A549 (cell line): ENCODE results near the gene DHX38.

Source experiments
- CEBPB ChIP-seq, 2 experiments: fragments of >200 bp in 1 of 2; sonication (Bioruptor Twin) in 1 of 2; formaldehyde crosslinking in 1 of 2; IDR thresholded peaks; 2 replicates each; pipeline ENCODE4 v1.6.1; 2012 to 2016
- EP300 ChIP-seq, 2 experiments: fragments of >200 bp; sonication (Bioruptor Twin); formaldehyde crosslinking; IDR thresholded peaks; 2 replicates in 1 of 2; 3 replicates in 1 of 2; pipeline ENCODE4 v1.6.1; 2016 to 2017
- HDAC2 ChIP-seq: fragments of 200-600 bp; sonication (generic); IDR thresholded peaks from 2 replicates; pipeline ENCODE4 v1.6.1; 2016
- KDM1A ChIP-seq: fragments of 200-600 bp; sonication (generic); IDR thresholded peaks from 2 replicates; pipeline ENCODE4 v1.6.1; 2016; ENCODE audit warnings: low read depth, mild to moderate bottlenecking
- KDM5A ChIP-seq: fragments of 200-600 bp; sonication (generic); IDR thresholded peaks from 2 replicates; pipeline ENCODE4 v1.6.1; 2016; ENCODE audit warnings: antibody characterized with exemption, mild to moderate bottlenecking
- MYC ChIP-seq: IDR thresholded peaks from 2 replicates; pipeline ENCODE4 v1.6.1; 2012; ENCODE audit warnings: mild to moderate bottlenecking, inconsistent platforms, low read length, improper control_type of control experiment, borderline replicate concordance
- POLR2A ChIP-seq: IDR thresholded peaks from 2 replicates; pipeline ENCODE4 v1.6.1; 2012; ENCODE audit warnings: mild to moderate bottlenecking, low read length
- RAD21 ChIP-seq, 2 experiments: fragments of >200 bp in 1 of 2; sonication (Bioruptor Twin) in 1 of 2; formaldehyde crosslinking in 1 of 2; IDR thresholded peaks in 1 of 2; conservative IDR thresholded peaks in 1 of 2; 2 replicates in 1 of 2; 3 replicates in 1 of 2; pipeline ENCODE4 v1.6.1; 2012 to 2018; ENCODE audit warnings: inconsistent platforms in 1 of 2
- RCOR1 ChIP-seq: fragments of 150-350 bp; IDR thresholded peaks from 2 replicates; pipeline ENCODE4 v1.6.1; 2014; ENCODE audit warnings: antibody characterized with exemption, low read length, low read depth
- RFX5 ChIP-seq: fragments of 450-650 bp; IDR thresholded peaks from 2 replicates; pipeline ENCODE4 v1.7.1; 2014; ENCODE audit warnings: antibody characterized with exemption, mild to moderate bottlenecking, moderate library complexity
- USF2 ChIP-seq: fragments of 450-650 bp; IDR thresholded peaks from 2 replicates; pipeline ENCODE4 v1.6.1; 2014; ENCODE audit warnings: antibody characterized with exemption
- ZSCAN20 ChIP-seq: fragments of 250-450 bp; sonication (Bioruptor Pico); IDR thresholded peaks from 2 replicates; pipeline ENCODE4 v1.8.0; 2022; ENCODE audit warnings: mild to moderate bottlenecking, moderate library complexity
- TF ChIP-seq, protein P1 (sequence below): fragments of >200 bp; sonication (Bioruptor Twin); formaldehyde crosslinking; IDR thresholded peaks from 3 replicates; pipeline ENCODE4 v1.5.1; 2016

GRCh38 chr16:72124761-72125634 is 31.4 kb downstream of the DHX38 start:
- no peak for TF ChIP-seq POLR2A
- TF ChIP-seq, protein P1, sequence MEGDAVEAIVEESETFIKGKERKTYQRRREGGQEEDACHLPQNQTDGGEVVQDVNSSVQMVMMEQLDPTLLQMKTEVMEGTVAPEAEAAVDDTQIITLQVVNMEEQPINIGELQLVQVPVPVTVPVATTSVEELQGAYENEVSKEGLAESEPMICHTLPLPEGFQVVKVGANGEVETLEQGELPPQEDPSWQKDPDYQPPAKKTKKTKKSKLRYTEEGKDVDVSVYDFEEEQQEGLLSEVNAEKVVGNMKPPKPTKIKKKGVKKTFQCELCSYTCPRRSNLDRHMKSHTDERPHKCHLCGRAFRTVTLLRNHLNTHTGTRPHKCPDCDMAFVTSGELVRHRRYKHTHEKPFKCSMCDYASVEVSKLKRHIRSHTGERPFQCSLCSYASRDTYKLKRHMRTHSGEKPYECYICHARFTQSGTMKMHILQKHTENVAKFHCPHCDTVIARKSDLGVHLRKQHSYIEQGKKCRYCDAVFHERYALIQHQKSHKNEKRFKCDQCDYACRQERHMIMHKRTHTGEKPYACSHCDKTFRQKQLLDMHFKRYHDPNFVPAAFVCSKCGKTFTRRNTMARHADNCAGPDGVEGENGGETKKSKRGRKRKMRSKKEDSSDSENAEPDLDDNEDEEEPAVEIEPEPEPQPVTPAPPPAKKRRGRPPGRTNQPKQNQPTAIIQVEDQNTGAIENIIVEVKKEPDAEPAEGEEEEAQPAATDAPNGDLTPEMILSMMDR = peak; percentile 82
- TF ChIP-seq HDAC2 = no peak
- TF ChIP-seq RAD21 (conservative IDR thresholded peaks at IDR 0.05 in 1 of 2, IDR thresholded peaks at IDR 0.05 in 1 of 2) = peak; percentile 87 to 90
- TF ChIP-seq USF2 = 0 out of 2 replicates have a peak, but pooled peaks have one; percentile 33
- no peak for TF ChIP-seq RCOR1
- TF ChIP-seq KDM5A = no peak
- no peak for TF ChIP-seq RFX5
- TF ChIP-seq ZSCAN20 = no peak
- no peak for TF ChIP-seq EP300 (IDR thresholded peaks at IDR 0.05)
- TF ChIP-seq KDM1A = no peak
- TF ChIP-seq CEBPB (IDR thresholded peaks at IDR 0.05) = no peak
- TF ChIP-seq MYC = no peak
